HG03342 (cell line): Measurements from ENCODE around the gene TMEM184A.

Source experiments
- ATAC-seq: cut with Tn5 transposase; IDR thresholded peaks from one replicate; pipeline ENCODE4 v1.9.1; 2021; ENCODE audit warnings: mild to moderate bottlenecking, moderate library complexity; ENCODE audit not compliant: unreplicated experiment

Gene TMEM184A

DNA sequence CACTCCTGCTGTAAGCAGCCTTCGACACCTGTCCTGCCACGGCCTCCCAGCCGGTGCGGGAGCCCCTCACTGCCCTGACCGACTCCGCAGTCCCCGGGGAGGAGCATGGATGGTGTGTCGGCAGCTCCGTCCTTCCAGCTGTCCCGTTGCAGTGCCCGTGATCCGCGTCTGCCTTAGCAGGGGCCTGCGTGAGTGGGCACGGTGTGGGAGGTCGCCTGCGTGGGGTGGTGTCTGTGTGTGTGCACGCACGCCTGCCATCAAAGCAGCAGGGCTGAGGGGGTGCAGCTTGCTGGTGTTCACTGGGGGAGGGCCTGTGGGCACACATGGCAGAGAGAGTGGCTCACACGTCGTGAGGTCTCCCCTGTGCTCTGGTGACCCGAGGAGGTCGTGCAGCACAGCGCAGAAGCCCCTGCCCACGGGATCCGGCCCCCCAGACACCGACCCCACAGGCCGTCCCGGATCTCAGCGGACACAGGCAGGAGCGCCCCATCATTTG is 15.2 kb downstream of the TMEM184A start:
- ATAC-seq, result no peak

DNA sequence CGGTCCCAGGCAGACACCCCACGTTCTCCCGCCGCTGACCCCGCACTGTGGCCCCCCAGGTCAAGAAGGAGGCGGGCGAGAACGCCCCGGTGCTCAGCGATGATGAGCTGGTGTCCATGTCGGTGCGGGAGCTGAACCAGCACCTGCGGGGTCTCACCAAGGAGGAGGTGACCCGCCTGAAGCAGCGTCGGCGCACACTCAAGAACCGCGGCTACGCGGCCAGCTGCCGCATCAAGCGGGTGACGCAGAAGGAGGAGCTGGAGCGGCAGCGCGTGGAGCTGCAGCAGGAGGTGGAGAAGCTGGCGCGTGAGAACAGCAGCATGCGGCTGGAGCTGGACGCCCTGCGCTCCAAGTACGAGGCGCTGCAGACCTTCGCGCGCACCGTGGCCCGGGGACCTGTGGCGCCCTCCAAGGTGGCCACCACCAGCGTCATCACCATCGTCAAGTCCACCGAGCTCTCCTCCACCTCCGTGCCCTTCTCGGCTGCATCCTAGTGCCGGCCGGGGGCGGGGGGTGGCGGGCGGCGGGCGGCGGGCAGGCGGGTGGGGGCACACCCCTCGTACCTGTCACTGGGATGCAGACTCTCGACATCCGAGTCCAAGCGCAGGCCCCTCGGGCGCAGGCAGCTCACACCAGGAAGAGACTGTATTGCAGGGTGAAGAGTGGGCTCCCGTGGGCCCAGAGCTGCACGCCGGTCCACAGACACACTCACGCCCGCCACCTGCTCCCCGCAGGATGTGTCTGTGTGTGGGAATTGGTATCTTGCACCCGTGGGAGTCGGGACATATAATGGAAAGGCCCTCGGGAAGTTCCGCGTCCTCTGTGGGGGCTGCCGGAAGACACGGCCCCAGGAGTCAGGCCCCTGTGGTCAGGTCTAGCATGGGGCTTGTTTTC is 15.9 kb downstream of the TMEM184A start:
- ATAC-seq, result no peak

DNA sequence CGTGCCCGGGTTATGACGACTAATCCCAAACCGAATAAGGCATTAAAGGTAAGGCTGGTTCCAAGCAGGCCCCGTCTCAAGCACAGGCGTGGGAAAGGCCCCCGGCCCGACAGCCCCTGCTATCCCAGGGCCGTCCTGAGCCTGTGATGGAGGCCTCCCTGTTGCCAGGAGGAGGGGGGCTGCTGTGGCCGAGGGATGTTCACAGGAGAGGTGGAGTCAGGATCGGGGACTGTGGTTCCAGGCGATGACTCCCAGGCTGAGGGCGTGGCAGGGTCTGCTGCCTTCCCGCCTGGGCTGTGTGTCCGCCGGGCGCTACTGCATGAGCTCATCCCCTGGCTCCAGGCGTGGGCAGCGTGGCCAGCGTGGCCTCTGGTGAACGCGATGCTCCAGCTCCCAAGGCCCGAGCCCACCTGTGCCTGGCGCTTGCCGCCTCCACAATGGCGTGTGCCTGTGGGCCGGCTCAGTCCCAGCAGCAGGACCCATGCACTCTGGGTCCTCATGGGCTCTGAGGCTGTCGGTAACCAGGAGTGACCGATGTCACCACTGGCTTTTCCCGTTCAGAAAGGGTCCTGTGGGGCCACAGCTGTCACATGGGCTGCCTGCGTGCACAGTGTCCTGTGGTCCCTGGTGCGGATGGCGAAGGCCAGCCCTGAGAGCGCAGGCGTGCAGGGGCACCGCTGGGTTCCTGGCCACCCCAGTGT is 16.7 kb downstream of the TMEM184A start:
- no peak for ATAC-seq

DNA sequence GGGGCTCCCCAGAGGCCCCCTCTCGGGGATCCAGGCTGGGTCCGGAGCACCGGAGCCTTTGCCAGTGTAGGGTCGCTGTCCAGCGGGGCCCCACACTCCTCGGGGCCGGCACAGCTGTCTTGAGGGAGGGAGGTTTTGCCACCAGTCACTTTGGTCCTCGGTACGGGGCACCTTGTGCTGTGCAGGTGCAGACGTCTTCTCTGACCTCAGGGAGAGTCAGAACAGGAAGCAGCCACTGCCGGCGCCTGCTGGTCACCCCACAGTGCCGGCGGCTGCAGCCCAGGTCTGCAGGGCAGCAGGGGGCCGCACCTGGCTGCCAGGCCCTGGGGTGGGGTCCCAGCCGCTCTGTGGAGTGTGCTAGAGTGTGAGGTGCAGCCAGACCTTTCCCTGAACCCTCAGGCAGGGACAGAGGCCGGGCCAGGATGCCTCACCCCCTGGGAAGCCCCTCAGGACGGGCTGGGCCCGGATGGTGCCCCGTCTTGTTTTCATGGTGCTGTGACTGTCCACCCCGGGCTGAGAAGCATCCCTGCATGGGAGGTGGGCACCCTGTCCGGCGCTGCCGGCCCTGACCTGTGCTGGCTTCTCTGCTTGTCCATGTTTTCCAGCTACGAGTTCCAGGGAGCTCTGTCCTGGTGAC is 17.3 kb downstream of the TMEM184A start:
- no peak for ATAC-seq

DNA sequence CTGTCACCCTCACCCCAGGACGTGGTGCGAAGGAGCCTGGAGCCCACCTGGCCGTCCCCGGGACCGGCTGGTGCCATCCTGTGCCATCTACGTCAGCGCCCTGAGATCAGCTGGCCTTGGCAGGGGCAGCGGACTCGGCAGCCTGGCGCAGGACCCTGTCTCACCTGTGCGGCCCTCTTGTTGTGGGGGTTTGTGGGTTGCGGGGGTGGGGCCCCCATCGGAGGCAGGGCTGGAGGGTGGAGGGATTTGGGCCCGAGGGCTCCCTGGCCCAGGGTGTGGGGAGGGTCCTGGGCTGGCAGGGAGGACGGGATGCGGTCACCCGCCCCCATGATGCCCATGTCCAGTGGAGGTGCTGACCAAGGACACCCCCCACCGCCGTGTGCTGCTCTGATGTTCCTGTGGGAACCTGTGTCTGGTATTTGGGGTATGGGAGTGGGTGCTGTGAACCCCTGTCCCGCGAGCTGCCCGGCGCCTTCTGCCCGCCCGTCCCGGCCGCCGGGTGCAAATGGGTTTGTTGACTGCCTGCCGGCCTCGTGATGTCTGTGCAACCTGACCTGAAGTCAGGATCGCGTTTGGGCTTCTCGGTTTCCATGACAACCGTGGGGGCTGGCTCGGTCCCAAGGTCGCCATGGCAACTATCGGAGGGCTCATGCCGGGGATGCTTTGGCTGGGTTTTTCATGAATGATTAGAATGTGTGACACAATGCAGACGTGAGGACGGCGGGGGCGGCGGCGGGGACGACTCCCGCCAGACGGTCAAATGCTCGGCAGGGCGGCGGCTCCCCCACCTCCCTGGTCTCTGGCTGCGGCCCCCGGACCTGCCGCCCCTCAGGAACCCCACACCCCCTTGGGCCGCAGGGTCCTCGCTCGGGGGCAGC is 18.2 kb downstream of the TMEM184A start:
- ATAC-seq, result no peak

DNA sequence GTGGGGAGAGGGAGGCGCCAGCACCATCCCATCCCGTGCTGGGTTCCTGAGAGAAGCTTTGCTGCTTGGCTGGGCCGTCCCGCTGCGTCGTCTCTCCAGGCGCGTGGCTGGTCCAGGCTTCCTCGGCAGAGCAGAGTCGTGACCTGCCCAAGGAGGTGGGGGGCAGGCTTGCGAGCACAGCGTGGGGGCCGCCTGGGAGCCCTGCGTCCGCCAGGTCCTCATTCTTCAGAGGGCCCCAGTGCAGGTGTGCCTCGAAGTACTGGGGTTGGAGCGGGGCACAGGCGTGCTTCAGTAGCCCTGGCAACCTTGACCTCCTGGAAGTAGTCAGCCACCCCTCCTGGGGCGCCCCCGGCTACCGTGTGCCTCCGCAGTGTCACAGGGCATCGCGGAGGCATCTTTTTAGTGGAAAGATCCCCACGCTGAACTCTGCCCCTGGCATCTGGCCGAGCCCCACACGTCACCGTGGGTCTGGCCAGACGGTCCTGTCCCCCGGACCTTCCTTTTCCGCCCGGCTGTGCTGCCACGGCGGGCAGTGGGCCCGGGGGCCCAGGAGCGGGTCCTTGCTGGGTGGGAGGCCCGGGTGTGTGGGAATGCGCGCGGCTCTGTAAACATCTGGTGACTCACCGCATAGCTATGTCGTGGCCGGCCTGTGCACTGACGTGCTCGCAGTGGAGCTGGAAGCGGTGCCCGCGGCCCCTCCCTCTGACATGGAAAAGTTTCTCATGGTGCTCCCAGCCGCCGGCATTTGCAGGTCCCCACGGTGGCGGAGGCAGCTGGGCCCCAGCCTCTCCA is 19.1 kb downstream of the TMEM184A start:
- no peak for ATAC-seq

DNA sequence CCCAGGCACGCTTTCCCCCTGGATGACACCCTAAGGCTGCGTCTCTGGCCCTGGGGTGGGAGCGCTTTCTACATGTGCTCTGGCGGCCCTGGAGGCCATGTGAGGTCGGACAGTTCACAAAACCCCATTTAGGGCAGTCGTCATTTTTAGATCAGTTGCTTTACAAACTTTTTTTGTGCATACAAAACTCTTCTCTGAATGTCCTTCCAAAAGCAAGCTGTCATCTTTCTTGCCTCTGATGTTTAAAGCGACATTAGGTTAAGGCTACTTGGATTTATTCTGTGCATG is 19.6 kb downstream of the TMEM184A start:
- ATAC-seq, result no peak

DNA sequence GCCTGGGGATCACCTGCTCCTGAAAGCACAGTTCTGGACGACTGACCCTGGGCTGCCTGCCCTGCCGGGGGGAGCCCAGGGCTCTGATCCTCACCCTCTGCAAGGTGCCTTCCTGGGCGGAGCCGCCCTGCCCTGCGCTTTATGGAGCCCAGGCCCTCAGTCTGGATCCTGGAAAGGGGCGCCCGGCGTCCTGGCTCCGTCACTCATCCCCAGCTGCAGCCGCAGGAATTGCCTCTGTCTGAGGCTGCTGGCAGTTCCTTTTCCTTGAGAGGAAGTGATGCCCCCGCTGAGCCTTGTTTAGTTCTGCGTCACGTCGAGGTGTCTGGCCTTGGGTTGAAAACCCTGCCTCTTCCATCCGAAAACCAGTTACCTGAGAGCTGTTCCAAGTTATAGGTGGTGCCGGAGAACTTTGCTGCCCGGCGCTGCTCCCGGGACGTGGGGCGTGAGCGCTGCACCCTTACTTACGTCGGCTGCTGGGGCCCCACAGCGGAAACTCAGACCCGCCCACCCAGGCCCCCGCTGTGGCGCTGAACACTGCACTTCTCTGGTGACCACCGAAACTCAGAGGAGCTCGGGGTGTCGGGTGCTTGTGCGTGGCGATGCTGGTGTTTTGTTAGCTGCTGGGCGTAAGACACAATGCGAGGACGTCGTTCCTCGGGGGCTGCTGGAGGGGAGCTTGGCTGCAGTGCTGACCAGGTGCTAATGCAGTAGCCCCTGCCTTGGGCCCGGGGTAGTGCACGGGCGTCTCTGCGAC is 20.1 kb downstream of the TMEM184A start:
- ATAC-seq, result no peak

DNA sequence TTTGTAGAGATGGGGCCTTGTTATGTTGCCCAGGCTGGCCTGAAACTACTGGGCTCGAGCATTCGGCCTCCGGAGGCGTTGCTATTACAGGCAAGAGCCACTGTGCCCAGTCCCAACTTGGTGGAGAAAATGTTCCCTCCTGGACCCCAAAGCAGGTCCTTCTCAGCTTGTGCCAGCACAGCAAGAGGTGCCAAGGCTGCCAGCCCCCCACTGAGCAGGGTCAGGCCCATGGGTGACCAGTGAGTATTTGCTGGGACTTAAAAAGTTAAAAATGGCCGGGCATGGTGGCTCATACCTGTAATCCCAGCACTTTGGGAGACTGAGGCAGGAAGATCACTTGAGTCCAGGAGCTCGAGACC is 20.9 kb downstream of the TMEM184A start:
- ATAC-seq, result no peak

DNA sequence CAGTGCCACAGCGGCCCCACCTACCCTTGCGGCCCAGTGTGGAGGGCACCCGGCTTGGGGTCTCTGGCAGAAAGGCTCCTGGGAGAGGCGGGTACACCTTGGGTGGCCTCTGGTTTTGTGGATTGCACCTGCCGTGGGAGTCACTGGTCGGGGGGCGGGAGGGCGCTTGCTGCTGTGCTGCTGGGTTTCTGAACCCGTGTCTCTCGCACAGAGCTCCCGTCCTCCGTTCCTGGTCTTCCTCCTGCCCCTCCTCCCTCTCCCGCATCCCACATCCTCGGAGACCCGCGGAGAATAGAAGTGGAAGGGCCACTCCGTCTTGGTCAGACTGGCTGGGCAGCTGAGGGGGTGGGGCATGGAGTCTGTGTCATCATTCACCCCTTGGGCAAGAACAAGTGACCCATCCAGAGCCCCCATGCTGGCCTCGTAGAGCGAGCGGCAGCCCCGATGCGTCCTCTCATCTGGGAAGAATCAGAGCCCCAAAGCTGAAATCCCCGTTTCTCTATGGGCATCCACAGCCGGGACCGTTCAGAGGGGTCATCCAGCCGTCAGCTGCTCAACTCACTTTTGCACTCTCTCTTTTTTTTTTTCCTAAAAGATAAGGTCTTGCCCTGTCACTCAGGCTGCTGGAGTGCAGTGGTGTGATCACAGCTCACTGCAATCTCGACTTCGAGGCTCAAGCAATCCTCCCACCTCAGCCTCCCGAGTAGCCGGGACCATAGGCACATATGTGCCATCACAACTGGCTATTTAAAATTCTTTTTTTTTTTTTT is 21.5 kb downstream of the TMEM184A start:
- no peak for ATAC-seq

DNA sequence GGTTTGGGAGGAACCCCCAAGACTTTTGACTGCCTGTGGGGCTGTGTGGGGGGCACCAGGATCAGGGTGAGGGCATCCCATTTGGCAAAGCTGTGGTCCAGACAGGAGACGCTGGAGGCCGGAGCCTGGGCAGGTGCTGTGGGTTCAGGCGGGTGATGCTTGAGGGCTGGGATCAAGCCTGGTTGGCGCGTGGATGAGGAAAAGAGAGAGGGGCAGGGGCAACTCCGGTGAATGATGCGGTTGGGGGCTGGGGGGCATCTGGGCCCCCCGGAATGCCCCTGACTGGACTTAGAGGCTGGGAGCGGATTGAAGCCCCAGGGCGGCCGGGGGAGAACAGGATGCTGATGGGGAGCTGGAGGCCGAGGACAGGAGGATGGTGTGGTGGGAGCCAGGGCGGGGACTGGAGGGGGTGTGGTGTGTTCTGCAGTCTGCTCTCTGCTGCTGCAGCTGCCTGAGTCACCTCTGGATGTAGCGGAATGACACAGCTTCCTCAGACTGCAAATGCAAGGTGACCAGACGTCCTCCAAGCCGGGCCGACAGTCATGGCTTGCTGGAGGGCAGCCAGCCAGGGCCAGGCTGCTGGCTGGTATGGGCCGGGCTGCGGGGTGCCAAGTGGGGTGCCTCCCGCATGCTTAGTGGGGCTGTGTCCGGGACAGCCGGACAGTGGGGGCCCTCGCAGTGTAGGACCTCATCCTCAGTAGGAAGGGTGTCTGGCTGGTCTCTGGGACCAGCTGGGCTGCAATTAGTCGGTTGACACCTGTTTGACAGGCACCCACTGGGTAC is 22.3 kb downstream of the TMEM184A start:
- no peak for ATAC-seq

DNA sequence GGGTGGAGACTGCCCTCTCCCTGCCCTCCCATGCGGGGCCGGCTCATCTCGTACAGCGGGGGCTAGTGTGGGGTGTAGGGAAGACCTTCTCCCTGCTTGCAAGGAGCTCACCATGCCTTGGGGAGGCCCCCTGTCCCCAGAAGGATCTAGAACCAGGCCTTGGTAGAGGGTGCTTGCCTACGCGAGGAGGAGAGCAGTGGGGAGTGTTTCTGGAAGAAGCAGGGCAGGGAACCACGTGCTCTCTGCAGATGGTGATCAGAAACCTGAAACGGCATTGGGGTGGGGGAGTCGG is 22.8 kb downstream of the TMEM184A start:
- no peak for ATAC-seq

DNA sequence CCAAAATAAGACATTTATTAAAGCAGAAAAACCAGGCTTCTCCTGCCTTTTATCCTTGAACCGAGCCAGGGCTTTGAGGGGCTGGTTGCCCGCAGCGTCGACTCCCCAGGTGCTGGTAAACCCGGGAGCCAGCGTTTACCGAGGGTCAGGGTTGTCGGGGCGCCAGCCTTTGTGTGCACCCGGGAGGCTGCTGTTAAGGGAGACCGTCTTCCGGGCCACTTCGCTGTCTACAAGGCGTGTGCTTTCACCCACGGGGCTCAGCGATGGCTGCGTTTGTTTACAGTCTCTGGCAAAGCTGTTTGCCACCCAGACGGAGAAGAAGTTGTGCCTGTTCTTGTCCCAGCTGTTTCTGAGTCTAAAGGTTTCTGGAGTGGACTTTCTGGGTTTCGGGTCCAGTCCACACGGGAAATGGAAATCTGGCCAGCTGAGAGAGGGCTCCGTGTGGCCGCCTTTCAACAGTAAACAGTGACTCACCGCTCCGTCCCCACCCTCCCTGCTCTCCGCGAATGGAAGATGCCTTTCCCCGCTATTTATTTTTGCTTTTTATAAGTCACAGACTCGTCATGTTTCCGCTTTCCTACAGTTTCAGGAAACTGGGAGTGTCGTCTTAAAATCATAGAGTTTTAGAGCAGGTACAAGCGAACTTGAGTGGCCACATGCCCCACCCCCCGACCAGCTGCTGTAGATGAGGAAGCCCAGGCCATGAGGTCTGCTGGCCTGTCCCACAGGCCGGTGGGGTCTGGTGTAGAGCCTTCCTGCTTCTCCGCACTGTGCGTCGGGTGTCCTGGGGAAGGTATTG is 23.4 kb downstream of the TMEM184A start:
- no peak for ATAC-seq

DNA sequence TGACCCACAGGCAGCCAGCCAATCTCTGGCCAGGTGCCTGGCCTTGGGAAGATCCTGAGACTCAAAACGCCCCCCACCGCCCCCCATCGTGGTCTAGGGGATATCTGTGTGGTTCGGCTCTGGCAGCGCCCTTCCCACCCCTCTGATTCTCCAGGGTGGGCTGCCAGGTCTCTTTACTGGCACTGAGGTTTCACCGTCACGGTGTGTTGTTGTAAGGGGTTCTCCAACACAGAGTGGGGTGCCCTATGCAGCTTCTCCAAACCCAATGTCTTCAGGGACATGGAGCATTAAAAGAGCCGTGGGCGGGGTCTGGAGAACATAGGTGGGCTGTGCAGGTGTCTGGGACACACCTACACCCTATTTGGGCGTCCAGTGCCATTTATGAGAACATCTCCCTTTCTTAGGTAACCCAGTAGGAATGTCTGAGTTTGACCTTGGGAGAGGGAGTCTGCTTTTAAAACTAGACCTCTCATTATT is 24.0 kb downstream of the TMEM184A start:
- no peak for ATAC-seq

DNA sequence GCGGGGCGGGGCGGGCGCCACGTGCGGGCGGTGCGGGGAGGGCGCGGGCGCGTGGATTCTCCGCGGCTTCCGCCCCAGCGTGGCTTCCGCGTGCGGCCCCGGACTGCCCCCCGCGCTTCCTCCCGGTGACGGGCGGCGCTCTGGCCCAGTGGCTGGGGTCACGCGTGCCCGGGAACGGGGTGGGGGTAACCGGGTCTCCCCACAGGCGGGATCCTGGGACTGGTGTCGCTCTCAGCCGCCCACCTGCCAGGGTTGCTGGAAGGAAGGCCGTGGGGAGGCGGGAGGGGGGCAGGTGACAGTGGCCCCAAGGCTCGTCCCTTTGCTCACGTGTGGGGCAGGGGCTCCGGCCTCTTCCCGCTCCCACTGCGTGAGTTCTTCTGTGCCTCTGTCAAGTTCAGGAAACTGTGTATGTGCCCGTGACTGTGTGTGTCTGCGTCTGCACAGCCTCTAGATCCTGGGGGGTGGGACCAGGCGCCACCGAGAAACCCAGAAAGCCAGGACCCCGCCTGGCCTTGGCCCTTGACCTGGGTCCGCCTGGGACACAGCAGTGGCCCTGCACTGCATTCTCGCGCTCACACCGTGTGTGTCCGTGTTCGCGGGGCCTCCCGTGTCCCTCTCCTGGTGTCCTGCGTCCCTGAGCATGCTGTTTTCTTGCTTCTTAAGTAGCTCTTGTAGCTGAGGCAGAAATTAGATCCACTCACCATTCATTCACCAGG is 24.6 kb downstream of the TMEM184A start:
- peak; percentile 8 for ATAC-seq

DNA sequence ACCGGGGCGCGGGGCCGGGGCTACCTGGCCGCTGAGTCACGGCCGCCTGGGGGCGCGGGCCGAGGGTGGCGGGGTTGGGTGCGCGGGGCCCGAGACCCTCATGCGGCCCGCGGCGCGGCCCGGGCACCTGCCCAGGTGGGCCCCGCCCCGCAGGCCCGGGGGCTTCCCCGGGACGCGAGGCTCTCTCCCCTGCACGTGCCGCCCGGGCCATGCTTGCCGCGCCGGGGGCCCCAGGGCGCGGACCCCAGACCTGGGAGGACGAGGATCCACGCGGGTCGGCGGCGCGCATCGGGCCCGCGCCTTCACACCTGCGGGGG is 25.1 kb downstream of the TMEM184A start:
- ATAC-seq, result peak; percentile 18
